ENCODE data around the gene LGALSL.

DNA sequence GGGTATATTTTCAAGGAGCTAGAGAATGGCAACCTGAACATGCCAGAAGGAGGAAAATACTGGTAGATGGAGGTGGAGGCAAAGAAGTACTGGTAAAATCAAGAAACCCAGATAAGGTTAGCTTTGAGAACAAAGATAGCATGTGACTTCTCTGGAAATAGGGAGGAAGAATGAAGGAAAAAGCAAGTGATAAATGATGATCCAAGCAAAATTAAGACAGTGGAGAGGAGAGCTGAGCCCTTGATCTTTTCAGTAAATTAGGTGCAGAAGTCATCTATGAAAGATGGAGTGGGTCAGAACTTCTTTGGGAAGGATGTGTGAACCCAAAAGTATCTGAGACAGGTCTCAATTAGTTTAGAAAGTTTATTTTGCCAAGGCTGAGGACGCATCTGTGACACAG is 44.5 kb downstream of the LGALSL start:
- TF ChIP-seq POLR2AphosphoS5 (IDR thresholded peaks at IDR 0.05; ENCODE audit: low read depth, low read length) (no peak), CBX3 (IDR thresholded peaks at IDR 0.05; ENCODE audit: low read depth) (no peak), POLR2A (IDR thresholded peaks at IDR 0.05; ENCODE audit: borderline replicate concordance, extremely low read depth, insufficient read depth, insufficient read length) (no peak), TCF7L2 (IDR thresholded peaks at IDR 0.05; ENCODE audit: borderline replicate concordance, extremely low read depth, insufficient read depth, insufficient read length) (no peak), SP1 (IDR thresholded peaks at IDR 0.05; ENCODE audit: low read depth) (no peak), EZH2 (IDR thresholded peaks at IDR 0.05) (no peak), RAD21 (IDR thresholded peaks at IDR 0.05; ENCODE audit: low read depth) (no peak), EGR1 (IDR thresholded peaks at IDR 0.05; ENCODE audit: low read depth) (no peak)
- TF ChIP-seq, protein P1, sequence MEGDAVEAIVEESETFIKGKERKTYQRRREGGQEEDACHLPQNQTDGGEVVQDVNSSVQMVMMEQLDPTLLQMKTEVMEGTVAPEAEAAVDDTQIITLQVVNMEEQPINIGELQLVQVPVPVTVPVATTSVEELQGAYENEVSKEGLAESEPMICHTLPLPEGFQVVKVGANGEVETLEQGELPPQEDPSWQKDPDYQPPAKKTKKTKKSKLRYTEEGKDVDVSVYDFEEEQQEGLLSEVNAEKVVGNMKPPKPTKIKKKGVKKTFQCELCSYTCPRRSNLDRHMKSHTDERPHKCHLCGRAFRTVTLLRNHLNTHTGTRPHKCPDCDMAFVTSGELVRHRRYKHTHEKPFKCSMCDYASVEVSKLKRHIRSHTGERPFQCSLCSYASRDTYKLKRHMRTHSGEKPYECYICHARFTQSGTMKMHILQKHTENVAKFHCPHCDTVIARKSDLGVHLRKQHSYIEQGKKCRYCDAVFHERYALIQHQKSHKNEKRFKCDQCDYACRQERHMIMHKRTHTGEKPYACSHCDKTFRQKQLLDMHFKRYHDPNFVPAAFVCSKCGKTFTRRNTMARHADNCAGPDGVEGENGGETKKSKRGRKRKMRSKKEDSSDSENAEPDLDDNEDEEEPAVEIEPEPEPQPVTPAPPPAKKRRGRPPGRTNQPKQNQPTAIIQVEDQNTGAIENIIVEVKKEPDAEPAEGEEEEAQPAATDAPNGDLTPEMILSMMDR (IDR thresholded peaks at IDR 0.05 in 2 of 3, conservative IDR thresholded peaks at IDR 0.05 in 1 of 3; ENCODE audit: borderline replicate concordance in 1 of 3, insufficient read depth in 1 of 3, low read depth in 2 of 3, low read length in 2 of 3): no peak
- TF ChIP-seq, protein P2, sequence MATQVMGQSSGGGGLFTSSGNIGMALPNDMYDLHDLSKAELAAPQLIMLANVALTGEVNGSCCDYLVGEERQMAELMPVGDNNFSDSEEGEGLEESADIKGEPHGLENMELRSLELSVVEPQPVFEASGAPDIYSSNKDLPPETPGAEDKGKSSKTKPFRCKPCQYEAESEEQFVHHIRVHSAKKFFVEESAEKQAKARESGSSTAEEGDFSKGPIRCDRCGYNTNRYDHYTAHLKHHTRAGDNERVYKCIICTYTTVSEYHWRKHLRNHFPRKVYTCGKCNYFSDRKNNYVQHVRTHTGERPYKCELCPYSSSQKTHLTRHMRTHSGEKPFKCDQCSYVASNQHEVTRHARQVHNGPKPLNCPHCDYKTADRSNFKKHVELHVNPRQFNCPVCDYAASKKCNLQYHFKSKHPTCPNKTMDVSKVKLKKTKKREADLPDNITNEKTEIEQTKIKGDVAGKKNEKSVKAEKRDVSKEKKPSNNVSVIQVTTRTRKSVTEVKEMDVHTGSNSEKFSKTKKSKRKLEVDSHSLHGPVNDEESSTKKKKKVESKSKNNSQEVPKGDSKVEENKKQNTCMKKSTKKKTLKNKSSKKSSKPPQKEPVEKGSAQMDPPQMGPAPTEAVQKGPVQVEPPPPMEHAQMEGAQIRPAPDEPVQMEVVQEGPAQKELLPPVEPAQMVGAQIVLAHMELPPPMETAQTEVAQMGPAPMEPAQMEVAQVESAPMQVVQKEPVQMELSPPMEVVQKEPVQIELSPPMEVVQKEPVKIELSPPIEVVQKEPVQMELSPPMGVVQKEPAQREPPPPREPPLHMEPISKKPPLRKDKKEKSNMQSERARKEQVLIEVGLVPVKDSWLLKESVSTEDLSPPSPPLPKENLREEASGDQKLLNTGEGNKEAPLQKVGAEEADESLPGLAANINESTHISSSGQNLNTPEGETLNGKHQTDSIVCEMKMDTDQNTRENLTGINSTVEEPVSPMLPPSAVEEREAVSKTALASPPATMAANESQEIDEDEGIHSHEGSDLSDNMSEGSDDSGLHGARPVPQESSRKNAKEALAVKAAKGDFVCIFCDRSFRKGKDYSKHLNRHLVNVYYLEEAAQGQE (IDR thresholded peaks at IDR 0.05; ENCODE audit: low read depth): no peak
- TF ChIP-seq, protein P3, sequence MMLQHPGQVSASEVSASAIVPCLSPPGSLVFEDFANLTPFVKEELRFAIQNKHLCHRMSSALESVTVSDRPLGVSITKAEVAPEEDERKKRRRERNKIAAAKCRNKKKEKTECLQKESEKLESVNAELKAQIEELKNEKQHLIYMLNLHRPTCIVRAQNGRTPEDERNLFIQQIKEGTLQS (IDR thresholded peaks at IDR 0.05): no peak

All from HCT116 (cell line).